GM12878 (cell line): ENCODE data around the gene TIMM8A. TPM values are rescaled to one million over a fixed set of nuclear protein-coding genes. Genes with fewer than 3 reads are reported as not detected.
A peak's percentile ranks its signal among the peaks of the same experiment; 100 is the strongest.

Source experiments
- ATAC-seq: fragments of 200-7000 bp; cut with Tn5 transposase; 3 replicates; pipeline ENCODE4 v1.9.1; 2020; ENCODE audit warnings: mild to moderate bottlenecking, moderate library complexity
- BruUV-seq: library from RNA; stranded (reverse); fragments of 400-500 nt; replicated peaks from 2 replicates; lab custom pipeline; 2021; lab: Mats Ljungman, UMichigan
- CTCF ChIA-PET: fragments of 300-600 bp; sonication (Branson Sonifier 250); formaldehyde crosslinking; extraction: SDS; loops from one replicate; lab custom pipeline; 2021; ENCODE audit warnings: inconsistent platforms; lab: Yijun Ruan, JAX
- POLR2A ChIA-PET: fragments of 350-600 bp; formaldehyde crosslinking; extraction: SDS; loops from one replicate; lab custom pipeline; 2021; ENCODE audit warnings: inconsistent platforms; lab: Charles Lee
- RAD21 ChIA-PET: fragments of 300-600 bp; sonication (Branson Sonifier 250); formaldehyde crosslinking; loops from one replicate; lab custom pipeline; 2023; ENCODE audit warnings: antibody characterized with exemption; ENCODE audit not compliant: unreplicated experiment; lab: Charles Lee
- SMC1A ChIA-PET: fragments of 300-600 bp; sonication (Branson Sonifier 250); formaldehyde crosslinking; loops from one replicate; lab custom pipeline; 2023; ENCODE audit not compliant: unreplicated experiment, uncharacterized antibody; lab: Charles Lee
- DNase-seq: peaks from one replicate; pipeline ENCODE4 v3.0.0-alpha.2; 2011; ENCODE audit warnings: low read depth, low spot score
- FAIRE-seq: peaks from 3 replicates; lab custom pipeline; 2011; peaks lifted over from hg19 to GRCh38; lab: Jason Lieb, UNC
- H2AFZ ChIP-seq: 2 replicates; pipeline ENCODE4 v1.6.0; 2011; ENCODE audit warnings: low read depth, low read length, control low read depth; ENCODE audit not compliant: control insufficient read depth
- H3K27ac ChIP-seq: 2 replicates; pipeline ENCODE4 v1.5.1; 2011; ENCODE audit warnings: control low read depth; ENCODE audit not compliant: control insufficient read depth, insufficient read depth
- H3K27me3 ChIP-seq, 2 experiments: replicated peaks in 1 of 2; 2 replicates each; pipeline versions ENCODE4 v1.6.0 to v1.6.1; 2011; ENCODE audit warnings: low read length in 1 of 2; ENCODE audit not compliant: control insufficient read depth in 2 of 2, insufficient read depth in 2 of 2
- H3K36me3 ChIP-seq, 2 experiments: 2 replicates each; pipeline ENCODE4 v1.5.1; 2011; ENCODE audit warnings: low read length in 1 of 2; ENCODE audit not compliant: control insufficient read depth in 2 of 2, insufficient read depth in 2 of 2
- H3K4me1 ChIP-seq: 2 replicates; pipeline ENCODE4 v1.6.1; 2011; ENCODE audit warnings: mild to moderate bottlenecking, low read length, moderate library complexity, mixed read lengths; ENCODE audit not compliant: control insufficient read depth, insufficient read depth
- H3K4me2 ChIP-seq: 2 replicates; pipeline ENCODE4 v1.6.0; 2011; ENCODE audit warnings: control low read depth; ENCODE audit not compliant: control insufficient read depth, insufficient read depth
- H3K4me3 ChIP-seq: fragments of 200-600 bp; sonication (generic); 2 replicates; pipeline ENCODE4 v1.5.1; 2016
- H3K79me2 ChIP-seq: 2 replicates; pipeline ENCODE4 v1.6.0; 2011; ENCODE audit warnings: low read length; ENCODE audit not compliant: control insufficient read depth, insufficient read depth
- H3K9ac ChIP-seq: 2 replicates; pipeline ENCODE4 v1.8.0; 2011; ENCODE audit warnings: low read length, control low read depth, mixed read lengths; ENCODE audit not compliant: control insufficient read depth, insufficient read depth
- H3K9me3 ChIP-seq: replicated peaks from 3 replicates; pipeline ENCODE4 v1.5.1; 2011; ENCODE audit warnings: mild to moderate bottlenecking, low read length; ENCODE audit not compliant: control insufficient read depth, insufficient read depth
- H4K20me1 ChIP-seq: 2 replicates; pipeline ENCODE4 v1.6.0; 2011; ENCODE audit not compliant: control insufficient read depth, insufficient read depth
- CBX5 ChIP-seq: sonication (generic); IDR thresholded peaks from 2 replicates; pipeline ENCODE4 v1.6.1; 2016; ENCODE audit warnings: low read depth, moderate library complexity, mild to moderate bottlenecking, inconsistent platforms
- HCFC1 ChIP-seq: fragments of 150-350 bp; IDR thresholded peaks from 2 replicates; pipeline ENCODE4 v1.6.1; 2014; ENCODE audit warnings: low read length
- JUNB ChIP-seq: IDR thresholded peaks from 2 replicates; pipeline ENCODE4 v1.6.1; 2016; ENCODE audit warnings: antibody characterized with exemption, mild to moderate bottlenecking
- MLLT1 ChIP-seq: fragments of 450-650 bp; IDR thresholded peaks from 2 replicates; pipeline ENCODE4 v1.6.1; 2016; ENCODE audit warnings: mild to moderate bottlenecking
- NFXL1 ChIP-seq: fragments of 450-650 bp; IDR thresholded peaks from 2 replicates; pipeline ENCODE4 v1.6.1; 2017; ENCODE audit warnings: antibody characterized with exemption, mild to moderate bottlenecking, borderline replicate concordance
- NFYB ChIP-seq: IDR thresholded peaks from 2 replicates; pipeline ENCODE4 v1.6.1; 2011; ENCODE audit warnings: low read depth, mild to moderate bottlenecking, low read length, improper control_type of control experiment, moderate library complexity; ENCODE audit not compliant: insufficient read depth
- POLR2AphosphoS5 ChIP-seq: IDR thresholded peaks from 2 replicates; pipeline ENCODE4 v1.6.1; 2011; ENCODE audit warnings: mild to moderate bottlenecking, low read length, inconsistent platforms
- TCF3 ChIP-seq: IDR thresholded peaks from 2 replicates; pipeline ENCODE4 v1.6.1; 2012; ENCODE audit warnings: low read depth, mild to moderate bottlenecking, low read length, borderline replicate concordance; ENCODE audit not compliant: insufficient read depth
- WGBS: methylation state at CpG from one replicate; pipeline ENCODE4 v1.1.6; 2016; ENCODE audit warnings: low lambda C conversion rate; ENCODE audit not compliant: insufficient replicate concordance, insufficient coverage; ENCODE audit errors: missing lambda C conversion rate; 5-methylcytosine and 5-hydroxymethylcytosine counted together
- in situ Hi-C: fragments of 300-500 bp; cut with MboI; formaldehyde crosslinking; loops from 9 replicates; pipeline ENCODE4 v1.14.3; 2018; ENCODE audit warnings: mixed read lengths
- intact Hi-C: fragments of 100-400 bp; cut with micrococcal nuclease; formaldehyde crosslinking; loops from one replicate; pipeline ENCODE4 v1.14.2; 2022; ENCODE audit not compliant: unreplicated experiment
- polyA plus RNA-seq, 11 experiments: library from polyadenylated mRNA; depleted of rRNA in 4 of 11; unstranded in 6 of 11; stranded (reverse) in 5 of 11; fragments of >200 nt; fragmentation: Nextera tagmentation in 4 of 11; fragmentation: Illumina TruSeq in 1 of 11; extraction: Ambion mirVana in 4 of 11; extraction: Trizol in 1 of 11; gene quantifications; 1 replicate in 1 of 11; 2 replicates in 10 of 11; pipeline versions ENCODE4 v1.2.1 to v1.2.3, GENCODE V29; 2011 to 2016; ENCODE audit warnings: inconsistent platforms in 2 of 11, missing spikeins in 2 of 11, low read depth in 1 of 11
- total RNA-seq, 4 experiments: library from RNA; depleted of rRNA in 3 of 4; stranded (reverse); fragments of >200 nt in 3 of 4; fragmentation: Illumina TruSeq in 1 of 4; extraction: Trizol in 1 of 4; gene quantifications; 2 replicates each; pipeline versions ENCODE4 v1.2.1 to v1.2.3, GENCODE V29; 2013 to 2021

Gene TIMM8A
- total and polyA plus RNA-seq, 10 of the 15 experiments (the other 5 are each of a cell fraction or from before 2014, with no cell fraction given), result 6.7 to 92.7 (median 26.5) TPM

DNA sequence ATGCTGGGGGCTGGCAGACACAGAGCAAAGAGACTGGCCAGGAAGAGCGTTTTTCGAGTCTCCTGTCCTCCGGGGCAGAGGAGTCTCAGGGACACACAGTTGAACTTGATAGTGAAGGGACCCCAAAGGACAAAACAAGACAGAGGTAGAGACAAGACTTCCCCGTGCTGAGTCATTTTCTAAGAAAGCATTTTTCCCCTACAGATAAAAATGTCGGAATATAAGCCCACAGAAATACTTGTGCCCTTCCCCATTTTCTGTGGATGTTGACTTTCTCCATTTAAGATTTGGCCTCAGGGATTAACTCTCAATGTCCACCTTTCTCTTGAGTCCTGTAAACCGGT is 38.0 kb upstream of the TIMM8A start:
- H3K4me3 ChIP-seq, result peak overlapping the region; percentile 46; the same call in 1 of the 2 replicates
- ChIA-PET POLR2A (interaction anchor here (0.7 to 1.1 kb wide), 3 partner anchors 8 to 34 kb away, joined by 3 read pairs; no protein-coding TSS in a partner anchor), RAD21 (no interaction called here), CTCF (interaction anchor here (1.5 kb wide), 1 partner anchor 11 kb away, joined by 3 read pairs; no protein-coding TSS in a partner anchor), SMC1A (no interaction called here)
- peak overlapping the region; percentile 82 for H3K4me2 ChIP-seq
- H3K9ac ChIP-seq, result peak overlapping the region; percentile 55
- peak overlapping the region; percentile 77 for H3K27ac ChIP-seq
- no peaks in the 10 kb centered on the region for H3K4me1 ChIP-seq
- H3K9me3 ChIP-seq, result no peaks in the 10 kb centered on the region
- peaks cover 44% of the 10 kb centered on the region for H3K79me2 ChIP-seq
- ATAC-seq (no peak), DNase-seq (no peak), FAIRE-seq (no peak)
- H3K36me3 ChIP-seq, result no peaks in the 10 kb centered on the region
- BruUV-seq, result no TSS peak
- no peaks in the 10 kb centered on the region for H3K27me3 ChIP-seq
- 4% methylated on average over 6 of the region's 6 CpGs for WGBS
- TF ChIP-seq TCF3 (no peak), CBX5 (no peak), NFYB (no peak), MLLT1 (no peak), NFXL1 (no peak), POLR2AphosphoS5 (no peak), JUNB (no peak), HCFC1 (no peak)
- in situ Hi-C loops, result no loop called here
- H4K20me1 ChIP-seq, result no peaks in the 10 kb centered on the region
- peak overlapping the region; percentile 44 for H2AFZ ChIP-seq
- intact Hi-C loops, result loop anchor here (5.0 kb wide), 1 partner anchor 39 kb away; the partner anchor contains the start of gene TIMM8A
